HG03457 (cell line): Measurements from ENCODE around the gene HMGB1.

ENCODE experiments used
- ATAC-seq: cut with Tn5 transposase; IDR thresholded peaks from one replicate; pipeline ENCODE4 v1.9.1; 2021; ENCODE audit warnings: moderate number of reproducible peaks; ENCODE audit not compliant: unreplicated experiment

Gene HMGB1

DNA sequence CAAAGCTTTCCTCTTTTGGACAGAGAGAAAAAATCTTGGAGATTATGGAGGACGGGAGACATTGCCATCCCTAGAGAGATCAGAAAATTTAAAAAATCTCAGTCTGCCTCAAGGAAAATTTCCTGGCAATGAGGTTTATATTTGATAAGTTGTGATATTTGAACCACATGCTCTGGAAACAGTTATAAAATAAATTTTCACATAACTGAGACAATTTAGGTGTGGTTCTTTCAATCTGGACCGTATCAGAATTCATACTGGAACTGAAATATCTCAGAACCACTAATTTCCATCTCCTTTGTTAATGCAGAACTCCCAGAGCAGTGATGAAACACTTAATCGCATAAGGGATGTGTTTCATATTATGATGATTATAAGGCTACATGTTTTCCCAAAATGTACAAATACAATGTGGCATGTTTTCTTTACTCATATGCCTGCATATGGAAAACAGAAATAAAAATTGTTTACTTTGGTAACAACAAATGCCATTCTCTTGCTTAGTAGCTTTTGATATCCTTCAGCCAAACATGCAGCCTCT lies 29.8 kb downstream of the HMGB1 start:
- ATAC-seq, result no peak

DNA sequence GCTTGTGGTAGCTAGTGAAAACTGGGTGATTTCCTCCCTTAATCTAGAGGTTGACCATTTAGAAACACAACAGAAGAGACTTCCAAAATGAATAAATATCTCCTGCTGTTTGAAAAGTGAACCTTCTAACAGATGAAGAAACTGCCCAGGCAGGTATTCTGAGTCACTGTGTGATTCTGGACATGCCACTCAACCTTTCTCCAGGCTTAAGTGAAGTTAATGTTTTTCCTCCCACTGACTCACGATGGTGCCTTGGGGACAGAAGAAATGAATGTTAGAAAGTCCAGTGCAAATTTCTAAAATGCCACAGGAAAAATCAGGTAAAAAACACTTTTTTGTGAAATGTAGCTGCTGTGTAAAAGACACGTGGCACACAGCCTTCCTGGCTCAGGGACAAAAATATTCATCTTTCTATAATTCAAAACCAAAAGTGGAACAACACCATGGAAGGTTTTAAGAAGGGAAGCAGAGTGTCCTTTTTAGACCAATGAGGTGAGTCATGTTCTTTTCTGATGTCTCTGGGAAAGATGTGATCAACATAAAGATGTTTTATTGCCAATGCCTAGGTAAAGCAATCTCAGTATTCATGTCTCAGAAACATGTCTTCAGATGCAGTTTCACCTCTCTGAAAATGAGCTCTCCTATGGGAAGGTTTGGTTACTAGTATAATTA lies 34.3 kb downstream of the HMGB1 start:
- ATAC-seq, result no peak

DNA sequence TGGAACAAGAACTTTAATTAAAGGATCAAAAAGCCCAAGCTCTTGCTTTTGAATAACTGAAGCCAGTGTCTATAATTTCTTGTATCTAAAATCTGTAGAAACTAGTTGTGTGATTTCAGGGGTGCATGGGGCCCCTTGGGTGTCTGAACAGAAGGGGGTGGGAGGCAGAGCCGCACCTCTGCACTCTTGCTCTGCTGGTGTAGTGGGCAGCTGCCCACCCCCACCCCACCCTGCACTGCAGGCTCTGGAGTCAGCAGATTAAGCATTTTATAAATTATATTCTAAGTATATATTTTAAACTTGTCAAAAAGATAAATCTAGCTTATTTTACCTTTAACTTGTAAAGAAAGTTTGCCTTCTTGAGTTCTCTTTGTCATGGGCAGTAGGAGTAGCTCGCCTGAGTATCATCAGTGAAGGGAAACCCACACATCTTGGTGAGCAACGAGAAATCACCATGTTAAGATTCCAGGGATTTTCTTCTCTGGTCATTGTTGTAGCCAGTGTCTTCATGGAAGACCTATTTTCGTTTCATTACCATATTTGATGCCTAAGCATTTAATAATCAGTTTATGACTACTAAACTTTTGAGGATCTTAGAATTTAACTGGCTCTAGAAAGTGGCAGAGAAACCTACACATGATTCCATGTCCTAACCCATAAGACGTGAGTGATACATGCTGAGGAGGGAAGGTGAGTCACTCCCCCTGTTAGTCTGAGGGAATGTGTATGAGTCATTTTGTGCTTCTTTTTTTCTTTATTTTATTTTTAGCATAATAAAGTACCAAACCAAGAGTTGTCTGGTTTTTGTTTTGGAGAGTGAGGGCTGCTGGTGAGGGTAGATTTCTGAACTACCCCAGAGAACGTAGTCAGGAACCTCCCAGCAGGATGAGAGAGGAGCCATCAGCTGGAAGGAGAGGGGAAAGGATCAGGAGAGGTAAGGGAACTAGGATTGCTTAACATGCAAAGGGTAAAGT lies 35.7 kb downstream of the HMGB1 start:
- ATAC-seq, result peak; percentile 48

DNA sequence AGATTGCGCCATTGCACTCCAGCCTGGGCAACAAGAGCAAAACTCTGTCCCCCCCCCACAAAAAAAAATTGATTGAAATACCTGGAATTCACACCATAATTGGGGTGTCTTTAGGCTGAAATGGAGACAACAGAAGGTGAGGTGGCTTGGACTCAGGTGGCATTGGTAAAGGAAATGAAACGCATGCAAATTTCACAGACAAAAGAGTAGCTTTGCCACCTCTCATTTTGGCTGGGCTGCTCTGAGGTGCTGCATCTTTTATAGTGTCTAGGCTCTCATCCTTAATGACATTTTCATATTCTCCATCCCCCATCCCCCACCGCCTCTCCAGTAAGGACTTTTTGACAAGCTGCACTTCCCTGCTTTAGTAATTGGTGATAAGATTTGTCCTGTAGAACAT lies 36.5 kb downstream of the HMGB1 start:
- no peak for ATAC-seq

DNA sequence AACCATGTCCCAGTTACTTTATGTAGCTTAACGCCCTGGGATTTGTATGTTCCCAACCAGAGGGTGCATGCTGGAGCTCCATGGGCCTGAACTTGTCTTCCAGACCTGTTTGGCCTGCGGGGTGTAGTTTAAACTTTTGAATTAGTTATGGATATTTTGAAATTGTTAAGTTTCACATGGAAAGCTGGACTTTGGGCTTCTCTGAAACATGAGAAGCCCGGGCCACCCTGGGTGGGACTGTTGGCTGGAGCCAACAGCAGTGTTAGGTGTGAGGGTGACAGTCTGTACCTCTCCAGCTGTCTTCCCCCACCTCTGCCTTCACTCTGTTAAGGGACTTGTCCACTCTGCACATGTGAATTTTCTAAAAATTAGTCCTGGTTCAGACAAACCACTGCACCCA lies 41.8 kb downstream of the HMGB1 start:
- no peak for ATAC-seq

DNA sequence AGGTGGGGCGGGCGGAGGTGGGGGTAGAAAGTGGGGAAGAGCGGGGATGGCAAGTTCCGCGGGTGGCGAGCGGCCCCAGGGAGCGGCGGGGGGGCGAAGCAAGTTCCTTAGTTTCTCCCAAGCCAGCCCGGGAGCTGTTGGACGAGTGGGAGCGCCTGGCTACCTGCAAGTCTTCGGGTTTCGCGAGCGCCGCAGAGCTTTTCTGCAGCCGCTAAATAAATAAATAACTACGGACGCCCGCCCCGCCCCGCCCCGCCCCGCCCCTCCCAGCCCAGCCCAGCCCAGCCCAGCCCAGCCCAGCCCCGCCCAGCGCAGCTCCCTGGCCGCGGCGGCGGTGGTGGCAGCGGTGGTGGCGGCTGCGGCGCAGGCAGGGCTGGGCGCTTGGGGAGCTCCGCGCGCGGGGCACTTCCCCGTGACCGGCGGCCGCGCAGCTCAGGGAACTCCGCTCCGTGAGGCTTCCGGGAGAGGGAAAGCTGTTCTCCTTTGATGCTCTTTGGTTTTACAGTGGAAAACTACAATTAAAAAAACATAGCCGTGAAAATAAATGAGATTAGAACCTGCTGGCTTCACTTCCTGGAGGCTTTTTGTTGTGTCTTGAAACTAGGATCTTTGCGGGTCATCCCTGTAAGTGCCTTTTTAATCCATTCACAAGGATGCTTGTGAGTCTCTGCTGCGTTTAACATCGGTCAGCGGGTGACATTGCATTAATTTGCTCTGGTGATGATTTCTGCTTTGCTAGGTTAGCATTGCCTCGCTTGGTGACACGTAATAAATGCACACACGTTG lies 43.5 kb downstream of the HMGB1 start, which contains the start of gene UBE2L5:
Gene UBE2L5, plus strand, starts transcription at position 440 of the 786 bp plus-strand sequence. CDS start 5,498 bp downstream, outside the sequence.
- ATAC-seq, result peak; percentile 50

DNA sequence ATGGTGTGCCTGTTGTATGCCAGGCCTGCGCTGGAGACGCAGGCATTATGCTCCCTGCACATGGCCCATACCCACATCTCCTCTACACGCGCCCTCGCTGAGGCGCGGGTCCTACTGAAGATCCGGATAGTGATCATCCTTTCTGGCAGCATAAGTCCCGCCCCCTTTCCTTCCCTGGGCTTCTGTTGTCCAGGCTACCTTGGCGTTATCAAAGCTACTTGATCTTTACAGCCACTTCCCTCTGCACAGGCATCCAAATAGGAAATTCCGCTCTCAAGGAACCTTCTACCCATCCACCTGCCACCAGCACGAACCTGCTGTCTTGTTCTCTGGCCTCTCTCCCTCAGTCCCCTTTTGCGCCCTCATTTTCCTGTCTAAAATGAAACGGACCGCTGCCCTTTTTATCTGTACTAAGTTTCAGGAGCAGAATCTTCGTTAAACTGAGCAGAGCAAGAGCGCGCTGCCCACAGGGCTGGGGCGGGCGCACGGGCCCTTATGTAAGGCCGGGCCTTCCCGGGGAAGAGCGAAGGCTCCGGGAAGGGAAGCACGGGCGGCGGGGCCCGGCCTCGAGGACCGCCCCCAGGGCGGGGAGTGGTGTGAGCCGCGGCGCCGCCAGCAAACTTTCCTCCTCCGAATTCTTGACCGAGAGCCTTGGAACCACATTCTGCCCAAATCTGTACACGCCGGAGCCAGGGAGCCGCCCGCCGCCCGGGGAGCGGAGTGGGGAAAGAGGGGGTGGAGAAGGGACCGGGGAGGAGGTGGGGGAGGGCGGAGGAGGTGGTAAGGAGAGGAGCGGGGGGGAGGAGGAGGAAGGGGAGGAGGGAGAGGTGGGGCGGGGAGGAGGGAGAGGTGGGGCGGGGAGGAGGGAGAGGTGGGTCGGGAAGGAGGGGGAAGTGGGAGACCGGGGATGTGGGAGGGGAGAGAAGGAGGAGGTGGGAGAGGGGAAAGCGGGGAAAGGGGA lies 44.4 kb downstream of the HMGB1 start:
- ATAC-seq, result peak; percentile 38

DNA sequence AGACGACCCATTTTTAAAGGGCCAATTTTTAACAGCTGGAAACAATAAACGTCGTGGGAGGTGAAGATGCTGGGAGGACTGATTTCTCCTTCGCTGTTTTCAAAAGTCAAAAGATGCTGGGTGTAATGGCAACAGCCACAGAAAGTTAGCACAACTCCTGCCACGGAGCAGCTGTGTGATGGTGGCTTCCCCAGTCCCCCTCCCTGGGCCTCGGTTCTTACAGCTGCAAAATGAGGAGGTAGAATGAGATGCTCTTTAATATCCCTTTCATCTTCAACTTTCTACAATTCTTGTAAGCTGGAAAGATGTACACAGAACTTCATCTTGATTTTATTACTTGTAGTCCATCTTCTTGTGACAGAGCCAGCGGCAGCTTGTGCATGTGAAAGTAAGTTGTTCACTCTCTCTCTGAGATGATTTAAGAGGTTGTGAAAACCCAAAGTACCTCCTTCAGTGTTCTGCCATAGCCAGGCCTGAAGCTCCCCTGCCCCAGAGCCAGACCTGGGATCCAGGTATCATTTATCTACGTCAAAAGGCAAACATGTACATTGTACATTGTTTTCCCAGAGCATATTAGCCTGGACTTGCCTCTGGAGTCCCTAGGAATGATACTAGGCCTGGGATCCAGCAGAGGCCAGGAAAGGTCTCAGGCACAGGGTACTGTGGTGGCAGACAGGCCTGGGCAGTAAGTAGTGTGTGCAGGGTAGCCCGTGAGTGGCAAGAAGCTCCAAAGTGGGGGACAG lies 46.8 kb downstream of the HMGB1 start:
- ATAC-seq, result no peak

DNA sequence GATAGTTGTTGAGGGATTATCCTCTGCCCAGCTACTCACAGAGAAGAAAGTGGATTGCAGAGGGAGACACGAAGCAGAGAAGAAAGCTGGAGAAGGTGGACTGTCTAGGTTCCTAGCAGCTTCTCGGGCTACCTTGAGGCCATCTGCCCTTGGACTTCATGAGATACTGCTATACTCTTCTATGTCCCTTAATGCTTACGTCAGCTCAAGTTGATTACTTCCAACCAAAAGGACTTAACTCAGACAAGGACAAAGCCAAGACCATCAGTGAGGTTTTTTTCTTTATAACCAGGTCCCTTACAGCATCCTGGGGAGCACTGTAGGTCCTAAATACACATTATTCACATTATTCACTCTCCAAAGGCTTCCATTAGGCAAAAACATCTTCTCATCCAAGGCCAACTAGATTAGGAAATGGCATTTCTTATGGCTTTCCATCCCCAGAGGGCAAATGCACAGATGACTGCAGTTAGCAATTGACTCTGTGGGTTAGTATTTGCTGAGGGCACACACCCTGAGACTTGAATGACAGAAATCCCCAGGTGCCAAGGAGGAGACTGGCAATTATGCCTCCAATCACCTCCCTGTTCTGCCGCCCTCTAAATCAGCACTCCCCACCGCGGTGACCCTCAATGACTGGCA lies 47.5 kb downstream of the HMGB1 start:
- ATAC-seq, result no peak

DNA sequence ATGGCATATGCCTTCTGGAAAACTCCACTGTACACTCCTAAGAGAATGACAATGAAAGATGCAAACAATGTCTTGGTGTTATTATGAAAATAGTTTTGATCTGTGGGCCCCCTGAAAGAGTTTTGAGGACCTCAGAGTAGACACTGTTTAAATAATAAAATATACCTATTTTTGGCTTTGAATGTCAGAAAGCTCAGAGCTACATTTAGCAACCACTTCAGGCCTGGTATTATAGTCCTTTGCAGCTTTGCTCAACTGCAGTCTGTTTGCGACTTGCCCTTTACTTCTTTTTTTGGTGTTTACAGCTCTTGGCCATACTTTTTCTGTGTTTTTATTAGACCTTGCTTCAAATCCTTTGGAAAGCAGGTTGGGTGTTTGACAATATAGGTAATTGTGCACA lies 49.3 kb downstream of the HMGB1 start:
- ATAC-seq, result no peak

DNA sequence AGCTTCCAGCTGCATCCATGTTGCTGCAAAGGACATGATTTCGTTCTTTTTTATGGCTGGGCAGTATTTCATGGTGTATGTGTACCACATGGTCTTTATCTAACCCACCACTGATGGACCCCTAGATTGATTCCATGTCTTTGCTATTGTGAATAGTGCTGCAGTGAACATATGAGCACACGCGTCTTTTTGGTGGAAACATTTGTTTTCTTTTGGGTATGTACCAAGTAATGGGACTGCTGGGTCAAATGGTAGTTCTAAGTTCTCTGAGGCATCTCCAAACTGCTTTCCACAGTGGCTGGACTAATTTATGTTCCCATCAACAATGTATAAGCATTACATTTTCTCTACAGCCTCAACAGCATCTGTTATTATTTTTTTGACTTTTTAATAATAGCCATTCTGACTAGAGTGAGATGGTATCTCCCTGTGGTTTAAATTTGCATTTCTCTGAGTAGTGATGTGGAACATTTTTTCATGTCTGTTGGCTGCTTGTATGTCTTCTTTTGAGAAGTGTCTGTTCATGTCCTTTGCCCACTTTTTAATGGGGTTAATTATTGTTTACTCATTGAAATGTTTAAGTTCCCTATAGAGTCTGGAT lies 50.2 kb downstream of the HMGB1 start:
- ATAC-seq, result no peak

DNA sequence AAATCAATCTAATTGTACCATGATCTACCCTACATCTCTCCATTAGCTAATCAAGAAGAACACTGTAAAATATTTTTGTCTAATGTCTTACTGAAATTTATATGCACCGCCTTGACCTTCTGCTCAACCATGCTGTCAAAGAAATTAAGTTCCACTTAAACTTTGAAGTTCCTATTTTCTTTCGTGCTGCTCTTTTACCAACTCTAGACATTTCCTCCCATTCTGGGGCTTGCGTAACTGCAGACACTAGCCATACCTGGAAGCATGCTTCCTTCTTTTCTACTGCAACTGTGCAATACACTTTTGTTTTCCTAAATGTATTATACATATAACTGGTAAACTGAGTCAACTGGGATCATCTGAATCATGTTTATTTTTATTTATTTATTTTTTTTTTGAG lies 51.9 kb downstream of the HMGB1 start:
- no peak for ATAC-seq

DNA sequence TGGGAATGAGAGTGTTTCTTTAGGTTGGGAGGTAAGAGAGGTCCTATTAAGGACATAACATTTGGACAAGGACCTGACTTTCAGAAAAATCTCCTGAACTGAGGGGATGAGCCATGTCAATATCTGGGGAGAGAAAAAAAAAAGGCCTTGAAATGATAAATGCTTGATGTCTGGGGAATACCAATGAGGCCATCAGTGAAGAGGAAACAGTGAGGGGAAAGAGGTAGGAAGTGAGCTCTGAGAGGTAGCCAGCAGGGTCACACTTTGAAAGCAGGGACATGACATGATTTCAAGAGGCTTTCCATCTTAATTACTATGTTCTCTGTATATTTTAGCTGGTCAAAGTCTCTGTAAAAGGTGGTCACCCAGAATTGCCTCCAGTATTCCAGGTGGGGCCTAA lies 53.4 kb downstream of the HMGB1 start:
- ATAC-seq, result no peak

DNA sequence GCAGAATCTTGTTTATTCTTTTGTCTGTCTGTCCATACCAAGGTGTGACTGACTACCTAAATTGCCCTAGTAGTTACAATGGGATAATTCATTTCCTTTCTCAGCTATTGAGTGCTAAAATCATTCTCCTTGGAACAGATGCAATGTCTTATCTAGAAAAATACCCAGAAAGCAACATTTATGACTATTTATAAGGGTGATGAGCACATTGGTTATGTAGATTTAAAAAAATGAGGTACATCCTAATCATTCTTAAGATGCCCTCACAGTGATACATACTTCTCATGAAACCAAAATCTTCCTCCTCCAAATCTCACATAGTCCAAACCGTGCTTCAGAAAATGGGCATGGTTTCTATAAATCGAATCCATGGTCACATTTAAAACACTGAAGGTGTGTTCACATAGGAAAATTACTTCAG lies 55.0 kb downstream of the HMGB1 start:
- ATAC-seq, result no peak

DNA sequence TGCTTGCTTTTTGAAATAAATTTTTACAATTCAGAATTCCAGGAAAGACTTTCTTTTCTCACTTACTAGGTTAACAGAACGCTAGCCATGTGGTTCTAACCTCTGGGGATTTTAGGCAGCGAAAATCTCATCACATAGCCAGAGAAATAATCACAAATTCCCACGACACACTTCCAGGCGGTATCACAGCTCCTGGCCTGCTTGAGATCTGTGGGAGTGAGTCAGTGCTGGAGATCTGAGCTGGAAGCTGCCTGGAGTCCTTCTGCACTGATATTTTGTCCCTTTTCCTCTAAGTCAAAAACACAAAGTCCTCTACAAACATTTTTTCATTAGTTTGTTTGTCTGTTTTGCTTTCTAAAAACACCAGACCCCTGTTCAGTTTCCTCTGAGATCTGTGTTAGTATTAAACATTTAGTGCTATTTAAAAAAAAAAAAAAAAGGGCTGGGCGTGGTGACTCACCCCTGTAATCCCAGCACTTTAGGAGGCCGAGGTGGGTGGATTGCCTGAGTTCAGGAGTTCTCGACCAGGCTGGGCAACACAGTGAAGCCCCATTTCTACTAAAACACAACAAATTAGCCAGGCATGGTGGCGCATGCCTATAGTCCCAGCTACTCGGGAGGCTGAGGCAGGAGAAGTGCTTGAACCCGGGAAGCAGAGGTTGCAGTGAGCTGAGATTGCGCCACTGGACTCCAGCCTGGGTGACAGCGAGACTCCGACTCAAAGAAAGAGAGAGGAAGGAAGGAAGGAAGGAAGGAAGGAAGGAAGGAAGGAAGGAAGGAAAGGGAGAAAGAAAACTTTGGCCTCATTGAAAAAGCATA lies 55.6 kb downstream of the HMGB1 start:
- no peak for ATAC-seq

DNA sequence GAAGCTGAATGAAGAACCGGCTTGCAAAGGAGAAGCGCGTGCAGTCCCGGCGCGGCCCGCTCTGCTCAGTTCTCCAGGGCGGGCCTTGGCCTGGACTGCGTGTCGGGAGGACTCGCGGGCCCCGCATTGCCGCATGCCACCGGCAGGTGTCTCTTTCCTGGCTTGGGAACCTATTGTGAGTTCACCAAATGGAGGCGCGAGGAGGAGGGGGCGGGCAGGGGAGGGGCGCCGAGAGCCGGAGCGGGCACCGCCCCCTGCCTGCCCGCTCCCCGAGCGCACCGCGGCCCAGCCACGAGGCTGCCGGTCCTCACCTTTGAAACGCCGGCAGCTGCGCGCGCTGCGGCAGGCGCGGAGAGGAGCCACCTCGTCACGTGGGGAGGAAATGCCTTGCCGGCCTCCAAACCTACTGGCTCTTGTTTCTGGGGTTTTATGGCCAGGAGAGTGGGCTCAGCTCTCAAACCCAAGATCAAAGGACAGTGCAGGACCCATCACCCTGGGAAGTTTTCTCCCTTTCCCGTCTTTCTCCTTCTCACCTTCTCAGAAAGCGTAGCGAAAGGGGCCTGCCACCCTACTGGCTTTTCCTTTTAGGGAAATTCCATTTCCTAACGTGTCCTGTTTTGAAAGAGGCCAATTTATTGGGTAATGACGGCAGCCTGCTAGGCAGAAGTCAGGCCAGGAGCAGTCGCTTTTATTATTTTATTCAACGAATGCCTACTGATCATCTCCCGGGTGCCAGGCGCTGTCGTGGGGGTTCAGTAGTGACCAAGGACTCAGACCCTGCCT lies 57.2 kb downstream of the HMGB1 start:
- peak; percentile 85 for ATAC-seq
